SJCRH30 (cell line): ENCODE data around the gene CDC42BPA. TPM values are rescaled to one million over a fixed set of nuclear protein-coding genes. Genes with fewer than 3 reads are reported as not detected.

Source experiments
- DNase-seq, 2 experiments: peaks; one replicate each; pipeline ENCODE4 v3.0.0-alpha.2; 2015 to 2020
- H3K27ac ChIP-seq: fragments of 250-450 bp; sonication (Bioruptor Pico); 2 replicates; pipeline ENCODE4 v1.5.1; 2020; ENCODE audit warnings: mild to moderate bottlenecking, moderate library complexity
- H3K27me3 ChIP-seq: fragments of 250-450 bp; sonication (Bioruptor Pico); 2 replicates; pipeline ENCODE4 v1.5.1; 2020; ENCODE audit warnings: mild to moderate bottlenecking, moderate library complexity
- H3K36me3 ChIP-seq: fragments of 250-450 bp; sonication (Bioruptor Pico); 2 replicates; pipeline ENCODE4 v1.5.1; 2020; ENCODE audit warnings: mild to moderate bottlenecking, moderate library complexity
- H3K4me1 ChIP-seq: fragments of 250-450 bp; sonication (Bioruptor Pico); 2 replicates; pipeline ENCODE4 v1.5.1; 2020; ENCODE audit warnings: mild to moderate bottlenecking, moderate library complexity
- H3K4me3 ChIP-seq: fragments of 250-450 bp; sonication (Bioruptor Pico); 2 replicates; pipeline ENCODE4 v1.5.1; 2020; ENCODE audit warnings: mild to moderate bottlenecking, moderate library complexity
- H3K9me3 ChIP-seq: fragments of 250-450 bp; sonication (Bioruptor Pico); replicated peaks from 2 replicates; pipeline ENCODE4 v1.5.1; 2020; ENCODE audit warnings: mild to moderate bottlenecking, moderate library complexity
- total RNA-seq: library from RNA; depleted of rRNA; stranded (reverse); fragments of >200 nt; shearing (Covaris generic); gene quantifications from 2 replicates; pipeline ENCODE4 v1.2.3, GENCODE V29; 2014

The CDC42BPA gene
- total RNA-seq, 1 experiment from 2014 or later, result 57.1 TPM

GRCh38 chr1:226951286-226952117, 366.8 kb downstream of the CDC42BPA start:
- Histone ChIP-seq H3K27me3 (no peaks in the 10 kb centered on the region), H3K4me1 (no peaks in the 10 kb centered on the region), H3K36me3 (no peaks in the 10 kb centered on the region), H3K9me3 (no peaks in the 10 kb centered on the region), H3K27ac (no peak overlapping the region), H3K4me3 (no peak overlapping the region)
- no peak for DNase-seq

- Histone ChIP-seq H3K4me1 (peaks cover 2% of the 10 kb centered on the region; the same call in 1 of the 2 replicates), H3K36me3 (no peaks in the 10 kb centered on the region), H3K9me3 (no peaks in the 10 kb centered on the region), H3K27ac (no peak overlapping the region), H3K4me3 (no peak overlapping the region), H3K27me3 (no peaks in the 10 kb centered on the region)
- DNase-seq, result no peak
These were observed 367.4 kb downstream of the CDC42BPA start for GRCh38 chr1:226950871-226951270.

GRCh38 chr1:226950316-226950715, 368.0 kb downstream of the CDC42BPA start:
- Histone ChIP-seq H3K27me3 (no peaks in the 10 kb centered on the region), H3K9me3 (no peaks in the 10 kb centered on the region), H3K27ac (no peak overlapping the region), H3K4me3 (no peak overlapping the region), H3K4me1 (peaks cover 7% of the 10 kb centered on the region), H3K36me3 (no peaks in the 10 kb centered on the region)
- no peak for DNase-seq

DNA sequence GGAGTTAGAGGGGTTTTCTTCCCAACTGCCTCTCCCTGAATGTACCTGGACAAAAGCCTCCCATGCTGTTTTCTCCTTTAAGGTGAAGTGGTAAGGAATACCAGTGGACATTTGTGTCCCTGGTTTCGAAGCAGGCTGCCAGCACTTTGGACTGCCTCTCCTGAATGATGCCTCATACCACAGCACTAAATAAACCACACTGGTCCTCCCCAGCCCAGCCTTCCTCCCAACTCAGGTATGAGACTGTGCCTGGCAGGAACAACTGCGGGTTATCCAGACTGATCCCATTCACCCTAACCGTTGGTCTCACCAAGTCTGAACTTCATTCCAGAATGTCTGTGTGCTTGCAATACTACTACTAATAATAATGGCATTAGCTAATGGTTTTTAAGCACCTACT, 368.9 kb downstream of the CDC42BPA start:
- H3K9me3 ChIP-seq, result no peaks in the 10 kb centered on the region
- peaks cover 11% of the 10 kb centered on the region for H3K4me1 ChIP-seq
- no peaks in the 10 kb centered on the region for H3K27me3 ChIP-seq
- no peak overlapping the region for H3K27ac ChIP-seq
- DNase-seq, result no peak
- H3K36me3 ChIP-seq, result no peaks in the 10 kb centered on the region
- H3K4me3 ChIP-seq, result no peak overlapping the region

GRCh38 chr1:226948996-226949395, 369.3 kb downstream of the CDC42BPA start:
- no peaks in the 10 kb centered on the region for H3K36me3 ChIP-seq
- H3K27ac ChIP-seq, result no peak overlapping the region
- no peak overlapping the region for H3K4me3 ChIP-seq
- H3K4me1 ChIP-seq, result peaks cover 11% of the 10 kb centered on the region
- H3K27me3 ChIP-seq, result no peaks in the 10 kb centered on the region
- no peaks in the 10 kb centered on the region for H3K9me3 ChIP-seq
- DNase-seq, result no peak

- no peak overlapping the region for H3K27ac ChIP-seq
- DNase-seq, result no peak
- H3K27me3 ChIP-seq, result no peaks in the 10 kb centered on the region
- peaks cover 11% of the 10 kb centered on the region for H3K4me1 ChIP-seq
- no peaks in the 10 kb centered on the region for H3K9me3 ChIP-seq
- H3K4me3 ChIP-seq, result no peak overlapping the region
- H3K36me3 ChIP-seq, result no peaks in the 10 kb centered on the region
These were observed 369.8 kb downstream of the CDC42BPA start for GRCh38 chr1:226948480-226948879.

- H3K27ac ChIP-seq, result no peak overlapping the region
These were observed 370.2 kb downstream of the CDC42BPA start for GRCh38 chr1:226948051-226948450.

GRCh38 chr1:226946841-226947240, 371.5 kb downstream of the CDC42BPA start:
- no peak for DNase-seq
- H3K9me3 ChIP-seq, result no peaks in the 10 kb centered on the region
- peaks cover 11% of the 10 kb centered on the region for H3K4me1 ChIP-seq
- H3K4me3 ChIP-seq, result no peak overlapping the region
- no peaks in the 10 kb centered on the region for H3K27me3 ChIP-seq
- no peak overlapping the region for H3K27ac ChIP-seq
- H3K36me3 ChIP-seq, result no peaks in the 10 kb centered on the region

More at GRCh38 chr1:226948051-226948450, 370.2 kb downstream of the CDC42BPA start:
- Histone ChIP-seq H3K9me3 (no peaks in the 10 kb centered on the region), H3K27me3 (no peaks in the 10 kb centered on the region), H3K4me1 (peaks cover 11% of the 10 kb centered on the region), H3K4me3 (no peak overlapping the region), H3K36me3 (no peaks in the 10 kb centered on the region)
- no peak for DNase-seq

GRCh38 chr1:226946285-226946684, 372.0 kb downstream of the CDC42BPA start:
- no peaks in the 10 kb centered on the region for H3K27me3 ChIP-seq
- no peak overlapping the region for H3K27ac ChIP-seq
- H3K4me1 ChIP-seq, result peaks cover 11% of the 10 kb centered on the region
- H3K36me3 ChIP-seq, result no peaks in the 10 kb centered on the region
- H3K4me3 ChIP-seq, result no peak overlapping the region
- no peaks in the 10 kb centered on the region for H3K9me3 ChIP-seq
- no peak for DNase-seq

GRCh38 chr1:226945858-226946245, 372.4 kb downstream of the CDC42BPA start:
- no peaks in the 10 kb centered on the region for H3K36me3 ChIP-seq
- DNase-seq, result no peak
- H3K27ac ChIP-seq, result peak overlapping the region; percentile 2; the same call in 1 of the 2 replicates
- H3K27me3 ChIP-seq, result no peaks in the 10 kb centered on the region
- peaks cover 12% of the 10 kb centered on the region for H3K4me1 ChIP-seq
- H3K4me3 ChIP-seq, result peak overlapping the region; percentile 28
- no peaks in the 10 kb centered on the region for H3K9me3 ChIP-seq

DNA sequence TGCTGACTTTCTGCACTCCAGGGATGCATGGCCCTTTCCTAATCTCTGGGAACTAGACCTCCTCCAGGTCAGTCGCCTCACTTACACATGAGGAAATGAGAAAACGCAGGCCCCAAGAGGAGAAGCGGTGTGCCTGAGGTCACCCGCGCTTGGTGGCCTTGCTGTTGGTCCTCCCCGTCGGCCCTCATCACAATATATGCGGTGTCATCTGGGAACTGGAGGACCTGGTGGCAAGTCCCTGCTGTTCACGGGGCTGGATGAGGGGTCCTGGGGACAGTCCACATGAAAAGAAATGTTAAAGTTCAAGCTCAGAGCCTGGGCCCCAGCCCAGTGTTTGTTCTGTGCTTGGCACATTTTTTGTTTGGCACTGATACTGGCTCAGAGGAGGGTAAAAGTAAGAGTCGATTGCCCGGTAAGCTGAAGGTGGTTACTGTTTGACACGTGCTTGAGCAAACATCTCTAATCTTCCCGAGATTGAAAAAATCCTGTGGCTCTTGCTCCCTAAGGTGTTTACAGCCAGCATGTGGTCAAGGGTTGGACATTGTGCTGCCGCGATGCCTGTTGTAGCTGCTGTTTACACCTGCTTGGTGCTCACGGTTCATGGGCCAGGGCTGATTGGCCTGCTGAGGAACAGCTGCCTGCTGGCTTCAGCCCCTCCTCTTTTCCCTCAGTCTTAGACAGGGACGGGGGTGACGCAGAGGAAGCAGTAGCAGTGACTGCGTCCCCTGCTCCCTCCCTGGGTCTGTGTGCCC, 373.0 kb downstream of the CDC42BPA start:
- H3K27me3 ChIP-seq, result no peaks in the 10 kb centered on the region
- no peaks in the 10 kb centered on the region for H3K9me3 ChIP-seq
- no peaks in the 10 kb centered on the region for H3K36me3 ChIP-seq
- peak overlapping the region; percentile 2; the same call in 1 of the 2 replicates for H3K27ac ChIP-seq
- peak; percentile 77 to 81 for DNase-seq
- peak overlapping the region; percentile 28 for H3K4me3 ChIP-seq
- H3K4me1 ChIP-seq, result peaks cover 14% of the 10 kb centered on the region

DNA sequence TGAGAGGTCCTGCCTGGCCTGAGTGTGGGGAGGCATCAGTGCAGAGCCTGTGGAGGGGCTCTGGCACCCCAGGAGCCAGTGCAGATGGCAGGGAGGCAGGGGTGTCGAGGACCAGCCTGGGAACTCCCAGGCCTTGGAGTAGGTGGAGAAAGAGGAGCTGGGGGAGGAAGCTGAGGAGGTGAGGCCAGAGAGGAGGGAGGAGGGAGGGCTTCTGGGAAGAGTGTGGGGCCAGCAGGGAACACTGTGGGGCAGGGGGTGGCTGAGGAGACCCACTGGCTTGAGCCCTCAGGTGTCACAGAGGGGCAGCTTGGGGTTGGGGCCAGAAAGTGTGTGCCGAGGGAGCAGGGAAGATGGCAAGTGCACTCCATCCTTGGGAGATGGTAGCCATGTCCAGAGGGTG, 374.4 kb downstream of the CDC42BPA start:
- Histone ChIP-seq H3K9me3 (no peaks in the 10 kb centered on the region), H3K4me3 (no peak overlapping the region), H3K4me1 (peaks cover 14% of the 10 kb centered on the region), H3K27me3 (no peaks in the 10 kb centered on the region), H3K36me3 (no peaks in the 10 kb centered on the region), H3K27ac (no peak overlapping the region)
- DNase-seq, result no peak

DNA sequence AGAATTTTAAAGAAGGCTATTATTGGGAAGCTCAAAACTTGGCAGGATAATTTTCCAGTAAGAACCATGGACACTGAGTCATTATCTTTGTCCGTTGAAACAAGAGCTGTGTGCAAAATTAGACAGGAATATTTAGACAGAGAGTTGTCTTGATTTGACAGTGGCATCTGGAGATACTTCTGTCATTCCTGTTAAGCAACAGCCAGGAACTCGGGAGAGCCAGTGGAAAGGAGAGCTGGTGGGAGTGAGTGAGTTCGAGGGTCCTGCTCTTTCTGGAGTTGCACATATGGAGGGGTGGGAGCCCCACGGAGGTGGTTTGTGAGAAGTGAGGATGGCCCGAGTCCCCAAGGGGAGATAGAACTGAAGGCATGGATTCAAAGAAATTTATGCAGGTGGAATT, 375.1 kb downstream of the CDC42BPA start:
- peaks cover 17% of the 10 kb centered on the region for H3K4me1 ChIP-seq
- DNase-seq, result no peak
- no peak overlapping the region for H3K27ac ChIP-seq
- H3K9me3 ChIP-seq, result no peaks in the 10 kb centered on the region
- H3K4me3 ChIP-seq, result no peak overlapping the region
- no peaks in the 10 kb centered on the region for H3K36me3 ChIP-seq
- no peaks in the 10 kb centered on the region for H3K27me3 ChIP-seq

DNA sequence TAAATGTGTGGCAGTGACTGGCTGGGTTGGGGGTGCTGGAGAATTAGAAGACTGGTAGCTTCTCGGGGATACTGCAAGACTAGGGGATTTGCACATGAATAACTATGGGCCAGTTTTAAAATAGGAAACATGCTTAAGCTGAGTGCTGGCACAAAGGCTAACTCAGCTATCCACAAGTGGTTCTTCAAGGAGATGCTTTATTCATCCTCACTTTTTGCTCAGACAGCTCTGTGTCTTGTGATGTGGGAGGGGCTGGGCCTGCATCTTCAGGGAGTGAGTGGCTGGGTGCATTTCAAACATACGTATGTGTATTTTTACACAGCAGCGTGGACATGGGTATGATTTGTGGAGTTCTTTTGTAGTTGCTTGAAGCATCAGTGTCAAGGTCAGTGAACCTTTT, 375.9 kb downstream of the CDC42BPA start:
- Histone ChIP-seq H3K9me3 (no peaks in the 10 kb centered on the region), H3K27me3 (no peaks in the 10 kb centered on the region), H3K27ac (no peak overlapping the region)

GRCh38 chr1:226940806-226941067, 377.6 kb downstream of the CDC42BPA start:
- Histone ChIP-seq H3K4me3 (peak overlapping the region; percentile 65), H3K4me1 (peaks cover 14% of the 10 kb centered on the region), H3K27ac (no peak overlapping the region; the same call in 1 of the 2 replicates), H3K27me3 (no peaks in the 10 kb centered on the region), H3K9me3 (no peaks in the 10 kb centered on the region), H3K36me3 (no peaks in the 10 kb centered on the region)
- DNase-seq, result no peak

More for the DNA sequence above, 375.9 kb downstream of the CDC42BPA start:
- Histone ChIP-seq H3K4me3 (no peak overlapping the region), H3K4me1 (peaks cover 17% of the 10 kb centered on the region), H3K36me3 (no peaks in the 10 kb centered on the region)
- DNase-seq, result no peak
